ENCODE measurements around the gene MMP14. TPM values are rescaled to one million over a fixed set of nuclear protein-coding genes. Genes with fewer than 3 reads are reported as not detected.

The MMP14 gene
- total RNA-seq, 2 experiments from 2014 or later = 2.8 to 9.0 TPM

DNA sequence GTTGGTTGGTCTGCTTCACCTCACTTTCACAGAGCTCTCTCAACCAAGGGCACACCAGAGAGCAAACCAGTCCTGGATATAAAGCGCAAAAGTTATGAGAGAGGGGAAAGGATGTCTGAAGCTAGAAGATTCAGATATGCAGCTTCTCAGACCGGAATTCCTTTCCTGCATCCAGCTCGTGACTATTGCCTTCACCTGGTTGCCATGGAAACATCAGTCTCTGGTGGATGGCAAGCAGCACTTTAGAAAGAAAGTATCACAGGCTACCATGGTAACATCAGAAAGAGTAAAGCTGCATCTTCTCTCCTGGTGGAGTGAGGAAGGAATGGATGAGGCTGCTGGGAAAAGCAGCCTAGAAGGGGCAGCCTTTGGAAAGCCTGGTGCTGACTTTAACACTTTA, 60.4 kb downstream of the MMP14 start:
- Histone ChIP-seq H3K79me2 (ENCODE audit: insufficient read depth, low read depth, low read length) (no peaks in the 10 kb centered on the region), H3K36me3 (ENCODE audit: insufficient read depth, low read length) (peaks cover 36% of the 10 kb centered on the region), H4K20me1 (ENCODE audit: insufficient read depth, low read length) (no peaks in the 10 kb centered on the region), H3K9me2 (ENCODE audit: insufficient read depth, low read length) (no peaks in the 10 kb centered on the region), H3K4me1 (ENCODE audit: insufficient read depth, low read length, poor library complexity, severe bottlenecking) (peaks cover 35% of the 10 kb centered on the region), H3K27ac (ENCODE audit: low read depth, low read length, poor library complexity, severe bottlenecking) (no peak overlapping the region), H3K4me2 (ENCODE audit: low read length) (no peak overlapping the region), H2AFZ (ENCODE audit: low read length) (no peak overlapping the region), H3K4me3 (ENCODE audit: low read depth, low read length, poor library complexity, severe bottlenecking) (no peak overlapping the region), H3K9me3 (ENCODE audit: low read length) (no peaks in the 10 kb centered on the region)
- DNase-seq (ENCODE audit: low spot score) = no peak
- ChIA-PET CTCF (ENCODE audit: unreplicated experiment) (interaction anchor here (0.7 to 0.9 kb wide), 2 partner anchors 11 to 15 kb away, joined by 3 read pairs; no protein-coding TSS in a partner anchor), POLR2A (interaction anchor here (1.0 to 1.2 kb wide), 4 partner anchors 13 to 41 kb away, joined by 3 to 5 read pairs (median 4); partner anchors contain the start of genes RBM23 and REM2)
- TF ChIP-seq EZH2phosphoT487 (IDR thresholded peaks at IDR 0.05; ENCODE audit: borderline replicate concordance, low read depth, low read length) = no peak
- TF ChIP-seq, protein P1, sequence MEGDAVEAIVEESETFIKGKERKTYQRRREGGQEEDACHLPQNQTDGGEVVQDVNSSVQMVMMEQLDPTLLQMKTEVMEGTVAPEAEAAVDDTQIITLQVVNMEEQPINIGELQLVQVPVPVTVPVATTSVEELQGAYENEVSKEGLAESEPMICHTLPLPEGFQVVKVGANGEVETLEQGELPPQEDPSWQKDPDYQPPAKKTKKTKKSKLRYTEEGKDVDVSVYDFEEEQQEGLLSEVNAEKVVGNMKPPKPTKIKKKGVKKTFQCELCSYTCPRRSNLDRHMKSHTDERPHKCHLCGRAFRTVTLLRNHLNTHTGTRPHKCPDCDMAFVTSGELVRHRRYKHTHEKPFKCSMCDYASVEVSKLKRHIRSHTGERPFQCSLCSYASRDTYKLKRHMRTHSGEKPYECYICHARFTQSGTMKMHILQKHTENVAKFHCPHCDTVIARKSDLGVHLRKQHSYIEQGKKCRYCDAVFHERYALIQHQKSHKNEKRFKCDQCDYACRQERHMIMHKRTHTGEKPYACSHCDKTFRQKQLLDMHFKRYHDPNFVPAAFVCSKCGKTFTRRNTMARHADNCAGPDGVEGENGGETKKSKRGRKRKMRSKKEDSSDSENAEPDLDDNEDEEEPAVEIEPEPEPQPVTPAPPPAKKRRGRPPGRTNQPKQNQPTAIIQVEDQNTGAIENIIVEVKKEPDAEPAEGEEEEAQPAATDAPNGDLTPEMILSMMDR (conservative IDR thresholded peaks at IDR 0.05; ENCODE audit: low read length) = no peak
- BruUV-seq (replicated peaks) = no TSS peak
- intact Hi-C loops (cut with micrococcal nuclease; ENCODE audit: unreplicated experiment) = no loop called here

GRCh38 chr14:22897357-22897756, 61.0 kb downstream of the MMP14 start:
- CTCF ChIA-PET (ENCODE audit: unreplicated experiment) = interaction anchor here (0.7 kb wide), 1 partner anchor 12 kb away, joined by 3 read pairs; no protein-coding TSS in a partner anchor
- Histone ChIP-seq H3K4me3 (ENCODE audit: low read depth, low read length, poor library complexity, severe bottlenecking) (no peak overlapping the region), H3K79me2 (ENCODE audit: insufficient read depth, low read depth, low read length) (no peaks in the 10 kb centered on the region), H4K20me1 (ENCODE audit: insufficient read depth, low read length) (no peaks in the 10 kb centered on the region), H3K9me3 (ENCODE audit: low read length) (no peaks in the 10 kb centered on the region), H3K36me3 (ENCODE audit: insufficient read depth, low read length) (peaks cover 42% of the 10 kb centered on the region), H3K27ac (ENCODE audit: low read depth, low read length, poor library complexity, severe bottlenecking) (no peak overlapping the region), H2AFZ (ENCODE audit: low read length) (no peak overlapping the region), H3K4me1 (ENCODE audit: insufficient read depth, low read length, poor library complexity, severe bottlenecking) (peaks cover 32% of the 10 kb centered on the region), H3K9me2 (ENCODE audit: insufficient read depth, low read length) (no peaks in the 10 kb centered on the region), H3K4me2 (ENCODE audit: low read length) (no peak overlapping the region)
- POLR2A ChIA-PET = interaction anchor here (0.6 to 1.0 kb wide), 2 partner anchors 8 to 14 kb away, joined by 4 read pairs; partner anchors contain the start of gene REM2
- no peak for TF ChIP-seq EZH2phosphoT487 (IDR thresholded peaks at IDR 0.05; ENCODE audit: borderline replicate concordance, low read depth, low read length)
- TF ChIP-seq, protein P1 (conservative IDR thresholded peaks at IDR 0.05; ENCODE audit: low read length) = no peak
- DNase-seq (ENCODE audit: low spot score) = no peak
- no TSS peak for BruUV-seq (replicated peaks)
- intact Hi-C loops (cut with micrococcal nuclease; ENCODE audit: unreplicated experiment) = no loop called here

Small RNA genes lying within 50 kb of the gene (small RNA-seq; reads per million reads assigned to genes)
- gene RF00019 = not detected

Other genes with a start within 250 kb of the MMP14 start
- 88.6 and 154 TPM in 2 replicates for gene DAD1, start 247.4 kb upstream of the MMP14 start, total RNA-seq (2014; rRNA removed; shearing (Covaris generic))
- gene DAD1, start 247.4 kb upstream of the MMP14 start, total RNA-seq (2022) = 115 and 117 TPM in 2 replicates
- 5.6 and 6.6 TPM in 2 replicates for gene ABHD4, start 238.3 kb upstream of the MMP14 start, total RNA-seq (2014; rRNA removed; shearing (Covaris generic))
- 15.1 and 15.6 TPM in 2 replicates for gene ABHD4, start 238.3 kb upstream of the MMP14 start, total RNA-seq (2022)
- not detected in 2 replicates for gene OR6J1, start 192.2 kb upstream of the MMP14 start, total RNA-seq (2014; rRNA removed; shearing (Covaris generic))
- gene OR6J1, start 192.2 kb upstream of the MMP14 start, total RNA-seq (2022) = not detected in 2 replicates
- 128 and 153 TPM in 2 replicates for gene OXA1L, start 69.9 kb upstream of the MMP14 start, total RNA-seq (2014; rRNA removed; shearing (Covaris generic))
- gene OXA1L, start 69.9 kb upstream of the MMP14 start, total RNA-seq (2022) = 141 and 150 TPM in 2 replicates
- gene SLC7A7, start 21.1 kb upstream of the MMP14 start, total RNA-seq (2014; rRNA removed; shearing (Covaris generic)) = 30.6 and 32.7 TPM in 2 replicates
- gene SLC7A7, start 21.1 kb upstream of the MMP14 start, total RNA-seq (2022) = 50.0 and 59.2 TPM in 2 replicates
- gene MRPL52, start 6.7 kb upstream of the MMP14 start, total RNA-seq (2014; rRNA removed; shearing (Covaris generic)) = 100 and 126 TPM in 2 replicates
- gene MRPL52, start 6.7 kb upstream of the MMP14 start, total RNA-seq (2022) = 164 and 181 TPM in 2 replicates
- gene LRP10, start 35.2 kb downstream of the MMP14 start, total RNA-seq (2014; rRNA removed; shearing (Covaris generic)) = 19.0 and 25.5 TPM in 2 replicates
- gene LRP10, start 35.2 kb downstream of the MMP14 start, total RNA-seq (2022) = 53.3 and 55.1 TPM in 2 replicates
- 1.1 and 5.7 TPM in 2 replicates for gene REM2, start 46.6 kb downstream of the MMP14 start, total RNA-seq (2014; rRNA removed; shearing (Covaris generic))
- gene REM2, start 46.6 kb downstream of the MMP14 start, total RNA-seq (2022) = 1.5 and 2.1 TPM in 2 replicates
- 81.0 and 106 TPM in 2 replicates for gene RBM23, start 82.6 kb downstream of the MMP14 start, total RNA-seq (2014; rRNA removed; shearing (Covaris generic))
- gene RBM23, start 82.6 kb downstream of the MMP14 start, total RNA-seq (2022) = 90.1 and 91.0 TPM in 2 replicates
- gene PRMT5, start 92.8 kb downstream of the MMP14 start, total RNA-seq (2014; rRNA removed; shearing (Covaris generic)) = 82.2 and 93.1 TPM in 2 replicates
- 124 and 135 TPM in 2 replicates for gene PRMT5, start 92.8 kb downstream of the MMP14 start, total RNA-seq (2022)
- 105 and 126 TPM in 2 replicates for gene HAUS4, start 120.5 kb downstream of the MMP14 start, total RNA-seq (2014; rRNA removed; shearing (Covaris generic))
- gene HAUS4, start 120.5 kb downstream of the MMP14 start, total RNA-seq (2022) = 96.7 and 103 TPM in 2 replicates
- gene AJUBA, start 146.0 kb downstream of the MMP14 start, total RNA-seq (2014; rRNA removed; shearing (Covaris generic)) = 0.13 and 0.22 TPM in 2 replicates
- gene AJUBA, start 146.0 kb downstream of the MMP14 start, total RNA-seq (2022) = 0.37 and 0.88 TPM in 2 replicates
- 13.8 and 17.9 TPM in 2 replicates for gene C14orf93, start 173.6 kb downstream of the MMP14 start, total RNA-seq (2014; rRNA removed; shearing (Covaris generic))
- gene C14orf93, start 173.6 kb downstream of the MMP14 start, total RNA-seq (2022) = 15.2 and 17.4 TPM in 2 replicates
- gene PSMB5, start 198.3 kb downstream of the MMP14 start, total RNA-seq (2014; rRNA removed; shearing (Covaris generic)) = 111 and 133 TPM in 2 replicates
- 85.5 and 122 TPM in 2 replicates for gene PSMB5, start 198.3 kb downstream of the MMP14 start, total RNA-seq (2022)
- not detected in 2 replicates for gene PSMB11, start 205.6 kb downstream of the MMP14 start, total RNA-seq (2014; rRNA removed; shearing (Covaris generic))
- gene PSMB11, start 205.6 kb downstream of the MMP14 start, total RNA-seq (2022) = not detected in 2 replicates
- 1.1 and 1.5 TPM in 2 replicates for gene CDH24, start 220.9 kb downstream of the MMP14 start, total RNA-seq (2014; rRNA removed; shearing (Covaris generic))
- 0.46 and 0.51 TPM in 2 replicates for gene CDH24, start 220.9 kb downstream of the MMP14 start, total RNA-seq (2022)